ENCODE measurements around the gene RALGPS2. TPM values are rescaled to one million over a fixed set of nuclear protein-coding genes. Genes with fewer than 3 reads are reported as not detected.

RALGPS2 gene
- total and polyA plus RNA-seq, 2 of the 8 experiments (the other 6 are each of a cell fraction or from before 2014, with no cell fraction given): 6.7 to 38.0 TPM

GRCh38 chr1:178724728-178725465 lies at the start of gene RALGPS2 (continued):
- TF ChIP-seq, protein P1, sequence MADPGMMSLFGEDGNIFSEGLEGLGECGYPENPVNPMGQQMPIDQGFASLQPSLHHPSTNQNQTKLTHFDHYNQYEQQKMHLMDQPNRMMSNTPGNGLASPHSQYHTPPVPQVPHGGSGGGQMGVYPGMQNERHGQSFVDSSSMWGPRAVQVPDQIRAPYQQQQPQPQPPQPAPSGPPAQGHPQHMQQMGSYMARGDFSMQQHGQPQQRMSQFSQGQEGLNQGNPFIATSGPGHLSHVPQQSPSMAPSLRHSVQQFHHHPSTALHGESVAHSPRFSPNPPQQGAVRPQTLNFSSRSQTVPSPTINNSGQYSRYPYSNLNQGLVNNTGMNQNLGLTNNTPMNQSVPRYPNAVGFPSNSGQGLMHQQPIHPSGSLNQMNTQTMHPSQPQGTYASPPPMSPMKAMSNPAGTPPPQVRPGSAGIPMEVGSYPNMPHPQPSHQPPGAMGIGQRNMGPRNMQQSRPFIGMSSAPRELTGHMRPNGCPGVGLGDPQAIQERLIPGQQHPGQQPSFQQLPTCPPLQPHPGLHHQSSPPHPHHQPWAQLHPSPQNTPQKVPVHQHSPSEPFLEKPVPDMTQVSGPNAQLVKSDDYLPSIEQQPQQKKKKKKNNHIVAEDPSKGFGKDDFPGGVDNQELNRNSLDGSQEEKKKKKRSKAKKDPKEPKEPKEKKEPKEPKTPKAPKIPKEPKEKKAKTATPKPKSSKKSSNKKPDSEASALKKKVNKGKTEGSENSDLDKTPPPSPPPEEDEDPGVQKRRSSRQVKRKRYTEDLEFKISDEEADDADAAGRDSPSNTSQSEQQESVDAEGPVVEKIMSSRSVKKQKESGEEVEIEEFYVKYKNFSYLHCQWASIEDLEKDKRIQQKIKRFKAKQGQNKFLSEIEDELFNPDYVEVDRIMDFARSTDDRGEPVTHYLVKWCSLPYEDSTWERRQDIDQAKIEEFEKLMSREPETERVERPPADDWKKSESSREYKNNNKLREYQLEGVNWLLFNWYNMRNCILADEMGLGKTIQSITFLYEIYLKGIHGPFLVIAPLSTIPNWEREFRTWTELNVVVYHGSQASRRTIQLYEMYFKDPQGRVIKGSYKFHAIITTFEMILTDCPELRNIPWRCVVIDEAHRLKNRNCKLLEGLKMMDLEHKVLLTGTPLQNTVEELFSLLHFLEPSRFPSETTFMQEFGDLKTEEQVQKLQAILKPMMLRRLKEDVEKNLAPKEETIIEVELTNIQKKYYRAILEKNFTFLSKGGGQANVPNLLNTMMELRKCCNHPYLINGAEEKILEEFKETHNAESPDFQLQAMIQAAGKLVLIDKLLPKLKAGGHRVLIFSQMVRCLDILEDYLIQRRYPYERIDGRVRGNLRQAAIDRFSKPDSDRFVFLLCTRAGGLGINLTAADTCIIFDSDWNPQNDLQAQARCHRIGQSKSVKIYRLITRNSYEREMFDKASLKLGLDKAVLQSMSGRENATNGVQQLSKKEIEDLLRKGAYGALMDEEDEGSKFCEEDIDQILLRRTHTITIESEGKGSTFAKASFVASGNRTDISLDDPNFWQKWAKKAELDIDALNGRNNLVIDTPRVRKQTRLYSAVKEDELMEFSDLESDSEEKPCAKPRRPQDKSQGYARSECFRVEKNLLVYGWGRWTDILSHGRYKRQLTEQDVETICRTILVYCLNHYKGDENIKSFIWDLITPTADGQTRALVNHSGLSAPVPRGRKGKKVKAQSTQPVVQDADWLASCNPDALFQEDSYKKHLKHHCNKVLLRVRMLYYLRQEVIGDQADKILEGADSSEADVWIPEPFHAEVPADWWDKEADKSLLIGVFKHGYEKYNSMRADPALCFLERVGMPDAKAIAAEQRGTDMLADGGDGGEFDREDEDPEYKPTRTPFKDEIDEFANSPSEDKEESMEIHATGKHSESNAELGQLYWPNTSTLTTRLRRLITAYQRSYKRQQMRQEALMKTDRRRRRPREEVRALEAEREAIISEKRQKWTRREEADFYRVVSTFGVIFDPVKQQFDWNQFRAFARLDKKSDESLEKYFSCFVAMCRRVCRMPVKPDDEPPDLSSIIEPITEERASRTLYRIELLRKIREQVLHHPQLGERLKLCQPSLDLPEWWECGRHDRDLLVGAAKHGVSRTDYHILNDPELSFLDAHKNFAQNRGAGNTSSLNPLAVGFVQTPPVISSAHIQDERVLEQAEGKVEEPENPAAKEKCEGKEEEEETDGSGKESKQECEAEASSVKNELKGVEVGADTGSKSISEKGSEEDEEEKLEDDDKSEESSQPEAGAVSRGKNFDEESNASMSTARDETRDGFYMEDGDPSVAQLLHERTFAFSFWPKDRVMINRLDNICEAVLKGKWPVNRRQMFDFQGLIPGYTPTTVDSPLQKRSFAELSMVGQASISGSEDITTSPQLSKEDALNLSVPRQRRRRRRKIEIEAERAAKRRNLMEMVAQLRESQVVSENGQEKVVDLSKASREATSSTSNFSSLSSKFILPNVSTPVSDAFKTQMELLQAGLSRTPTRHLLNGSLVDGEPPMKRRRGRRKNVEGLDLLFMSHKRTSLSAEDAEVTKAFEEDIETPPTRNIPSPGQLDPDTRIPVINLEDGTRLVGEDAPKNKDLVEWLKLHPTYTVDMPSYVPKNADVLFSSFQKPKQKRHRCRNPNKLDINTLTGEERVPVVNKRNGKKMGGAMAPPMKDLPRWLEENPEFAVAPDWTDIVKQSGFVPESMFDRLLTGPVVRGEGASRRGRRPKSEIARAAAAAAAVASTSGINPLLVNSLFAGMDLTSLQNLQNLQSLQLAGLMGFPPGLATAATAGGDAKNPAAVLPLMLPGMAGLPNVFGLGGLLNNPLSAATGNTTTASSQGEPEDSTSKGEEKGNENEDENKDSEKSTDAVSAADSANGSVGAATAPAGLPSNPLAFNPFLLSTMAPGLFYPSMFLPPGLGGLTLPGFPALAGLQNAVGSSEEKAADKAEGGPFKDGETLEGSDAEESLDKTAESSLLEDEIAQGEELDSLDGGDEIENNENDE (IDR thresholded peaks at IDR 0.05; ENCODE audit: insufficient replicate concordance, low read length): no peak
- TF ChIP-seq TBP (IDR thresholded peaks at IDR 0.05; ENCODE audit: low read depth, low read length) (peak; percentile 20; the same call in 1 of the 2 replicates), SRF (IDR thresholded peaks at IDR 0.05; ENCODE audit: low read depth, low read length) (no peak), CHD1 (IDR thresholded peaks at IDR 0.05; ENCODE audit: low read depth, low read length) (no peak), GTF2F1 (IDR thresholded peaks at IDR 0.05; ENCODE audit: borderline replicate concordance, low read depth, low read length) (no peak), POLR2A (IDR thresholded peaks at IDR 0.05; ENCODE audit: control extremely low read depth in 1 of 2, low read depth in 2 of 2, low read length in 2 of 2) (peak in 1 of 2 experiments; percentile 82; a peak in 2 of 3 replicates), BACH1 (IDR thresholded peaks at IDR 0.05; ENCODE audit: low read length) (no peak), TAF7 (optimal IDR thresholded peaks at IDR 0.05; ENCODE audit: borderline replicate concordance, low read depth, low read length) (peak; percentile 10)
- TF ChIP-seq, protein P2, sequence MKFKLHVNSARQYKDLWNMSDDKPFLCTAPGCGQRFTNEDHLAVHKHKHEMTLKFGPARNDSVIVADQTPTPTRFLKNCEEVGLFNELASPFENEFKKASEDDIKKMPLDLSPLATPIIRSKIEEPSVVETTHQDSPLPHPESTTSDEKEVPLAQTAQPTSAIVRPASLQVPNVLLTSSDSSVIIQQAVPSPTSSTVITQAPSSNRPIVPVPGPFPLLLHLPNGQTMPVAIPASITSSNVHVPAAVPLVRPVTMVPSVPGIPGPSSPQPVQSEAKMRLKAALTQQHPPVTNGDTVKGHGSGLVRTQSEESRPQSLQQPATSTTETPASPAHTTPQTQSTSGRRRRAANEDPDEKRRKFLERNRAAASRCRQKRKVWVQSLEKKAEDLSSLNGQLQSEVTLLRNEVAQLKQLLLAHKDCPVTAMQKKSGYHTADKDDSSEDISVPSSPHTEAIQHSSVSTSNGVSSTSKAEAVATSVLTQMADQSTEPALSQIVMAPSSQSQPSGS (IDR thresholded peaks at IDR 0.05; ENCODE audit: low read length): no peak
